IMR-90 (cell line): Measurements from ENCODE around the gene FGFRL1.

Experiments
- RFX5 ChIP-seq: IDR thresholded peaks from 2 replicates; pipeline ENCODE4 v1.8.0; 2012; ENCODE audit warnings: low read depth, mild to moderate bottlenecking, low read length, moderate library complexity
- TF ChIP-seq, protein P1 (sequence below): conservative IDR thresholded peaks from 2 replicates; pipeline ENCODE4 v1.5.1; 2012; ENCODE audit warnings: mild to moderate bottlenecking, low read depth, low read length, improper control_type of control experiment

DNA sequence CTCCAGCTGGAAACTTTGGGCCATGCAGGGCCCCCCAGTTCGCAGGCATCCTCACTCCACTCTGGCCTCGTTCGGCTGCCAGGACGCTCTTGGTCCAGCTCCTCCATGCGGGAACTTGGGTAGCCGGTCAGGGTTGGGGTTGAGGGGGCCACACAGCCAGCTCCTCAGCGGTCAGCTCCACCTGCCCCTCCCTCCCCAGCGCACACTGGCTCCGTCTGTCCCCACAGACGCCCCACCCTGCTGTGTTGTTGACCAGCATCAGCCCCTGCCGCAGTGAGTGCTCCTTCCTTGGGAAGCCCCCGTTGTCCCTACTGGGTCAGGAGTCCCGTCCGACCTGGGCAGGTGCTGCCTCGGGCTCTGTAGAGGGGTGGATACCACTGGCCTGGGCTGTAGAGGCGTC is 5.8 kb downstream of the FGFRL1 start:
- TF ChIP-seq, protein P1, sequence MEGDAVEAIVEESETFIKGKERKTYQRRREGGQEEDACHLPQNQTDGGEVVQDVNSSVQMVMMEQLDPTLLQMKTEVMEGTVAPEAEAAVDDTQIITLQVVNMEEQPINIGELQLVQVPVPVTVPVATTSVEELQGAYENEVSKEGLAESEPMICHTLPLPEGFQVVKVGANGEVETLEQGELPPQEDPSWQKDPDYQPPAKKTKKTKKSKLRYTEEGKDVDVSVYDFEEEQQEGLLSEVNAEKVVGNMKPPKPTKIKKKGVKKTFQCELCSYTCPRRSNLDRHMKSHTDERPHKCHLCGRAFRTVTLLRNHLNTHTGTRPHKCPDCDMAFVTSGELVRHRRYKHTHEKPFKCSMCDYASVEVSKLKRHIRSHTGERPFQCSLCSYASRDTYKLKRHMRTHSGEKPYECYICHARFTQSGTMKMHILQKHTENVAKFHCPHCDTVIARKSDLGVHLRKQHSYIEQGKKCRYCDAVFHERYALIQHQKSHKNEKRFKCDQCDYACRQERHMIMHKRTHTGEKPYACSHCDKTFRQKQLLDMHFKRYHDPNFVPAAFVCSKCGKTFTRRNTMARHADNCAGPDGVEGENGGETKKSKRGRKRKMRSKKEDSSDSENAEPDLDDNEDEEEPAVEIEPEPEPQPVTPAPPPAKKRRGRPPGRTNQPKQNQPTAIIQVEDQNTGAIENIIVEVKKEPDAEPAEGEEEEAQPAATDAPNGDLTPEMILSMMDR: no peak
- TF ChIP-seq RFX5: no peak
